ENCODE measurements around the gene IGF2BP1. TPM values are rescaled to one million over a fixed set of nuclear protein-coding genes. Genes with fewer than 3 reads are reported as not detected.
"Not testable (repeated sequence)": the region's sequence is repeated elsewhere in the genome, so short reads cannot be mapped to it uniquely, and the experiment has no call there.

The IGF2BP1 gene
- total RNA-seq, 1 experiment from 2014 or later = not detected

- no peak overlapping the region for H3K4me3 ChIP-seq (ENCODE audit: low read length)
- H3K9ac ChIP-seq (ENCODE audit: low read length) = no peak overlapping the region
- H3K4me2 ChIP-seq (ENCODE audit: low read depth, low read length, poor library complexity, severe bottlenecking) = no peak overlapping the region
- no peaks in the 10 kb centered on the region for H3K9me2 ChIP-seq (replicated peaks; ENCODE audit: insufficient read depth, low read length)
- H2AFZ ChIP-seq (ENCODE audit: low read length) = no peak overlapping the region
- no peaks in the 10 kb centered on the region for H3K36me3 ChIP-seq (ENCODE audit: insufficient read depth, low read length)
- H4K20me1 ChIP-seq (ENCODE audit: insufficient read depth, low read depth, low read length) = no peaks in the 10 kb centered on the region
- H3K4me1 ChIP-seq (ENCODE audit: low read length) = no peaks in the 10 kb centered on the region
- no peaks in the 10 kb centered on the region for H3K9me3 ChIP-seq (ENCODE audit: low read length)
- H3K79me2 ChIP-seq (ENCODE audit: low read length) = no peaks in the 10 kb centered on the region
- DNase-seq = no peak
- no peaks in the 10 kb centered on the region for H3K27me3 ChIP-seq (ENCODE audit: low read length)
- no peak overlapping the region for H3K27ac ChIP-seq (ENCODE audit: low read length)
Observed at GRCh38 chr17:49020609-49021008, 23.4 kb downstream of the IGF2BP1 start.

- no peaks in the 10 kb centered on the region for H3K79me2 ChIP-seq (ENCODE audit: low read length)
- no peak overlapping the region for H3K27ac ChIP-seq (ENCODE audit: low read length)
Observed at GRCh38 chr17:49021095-49021767, 24.0 kb downstream of the IGF2BP1 start.

GRCh38 chr17:49021768-49022103 is 24.6 kb downstream of the IGF2BP1 start:
- Histone ChIP-seq H3K9me3 (ENCODE audit: low read length) (no peaks in the 10 kb centered on the region), H3K36me3 (ENCODE audit: insufficient read depth, low read length) (no peaks in the 10 kb centered on the region), H2AFZ (ENCODE audit: low read length) (no peak overlapping the region), H4K20me1 (ENCODE audit: insufficient read depth, low read depth, low read length) (no peaks in the 10 kb centered on the region), H3K4me1 (ENCODE audit: low read length) (no peaks in the 10 kb centered on the region), H3K27me3 (ENCODE audit: low read length) (no peaks in the 10 kb centered on the region), H3K4me2 (ENCODE audit: low read depth, low read length, poor library complexity, severe bottlenecking) (no peak overlapping the region), H3K4me3 (ENCODE audit: low read length) (no peak overlapping the region), H3K9me2 (replicated peaks; ENCODE audit: insufficient read depth, low read length) (no peaks in the 10 kb centered on the region), H3K27ac (ENCODE audit: low read length) (no peak overlapping the region), H3K79me2 (ENCODE audit: low read length) (no peaks in the 10 kb centered on the region), H3K9ac (ENCODE audit: low read length) (no peak overlapping the region)
- no peak for DNase-seq

More at GRCh38 chr17:49021095-49021767, 24.0 kb downstream of the IGF2BP1 start:
- Histone ChIP-seq H3K36me3 (ENCODE audit: insufficient read depth, low read length) (no peaks in the 10 kb centered on the region), H3K4me1 (ENCODE audit: low read length) (no peaks in the 10 kb centered on the region), H3K9me3 (ENCODE audit: low read length) (no peaks in the 10 kb centered on the region), H3K9me2 (replicated peaks; ENCODE audit: insufficient read depth, low read length) (no peaks in the 10 kb centered on the region), H4K20me1 (ENCODE audit: insufficient read depth, low read depth, low read length) (no peaks in the 10 kb centered on the region), H2AFZ (ENCODE audit: low read length) (no peak overlapping the region), H3K27me3 (ENCODE audit: low read length) (no peaks in the 10 kb centered on the region), H3K9ac (ENCODE audit: low read length) (no peak overlapping the region), H3K4me3 (ENCODE audit: low read length) (no peak overlapping the region), H3K4me2 (ENCODE audit: low read depth, low read length, poor library complexity, severe bottlenecking) (no peak overlapping the region)
- DNase-seq = no peak

- Histone ChIP-seq H3K9me3 (ENCODE audit: low read length) (no peaks in the 10 kb centered on the region), H3K27me3 (ENCODE audit: low read length) (no peaks in the 10 kb centered on the region), H3K4me3 (ENCODE audit: low read length) (no peak overlapping the region), H2AFZ (ENCODE audit: low read length) (no peak overlapping the region), H3K4me2 (ENCODE audit: low read depth, low read length, poor library complexity, severe bottlenecking) (no peak overlapping the region), H3K36me3 (ENCODE audit: insufficient read depth, low read length) (no peaks in the 10 kb centered on the region), H4K20me1 (ENCODE audit: insufficient read depth, low read depth, low read length) (no peaks in the 10 kb centered on the region), H3K9ac (ENCODE audit: low read length) (no peak overlapping the region), H3K9me2 (replicated peaks; ENCODE audit: insufficient read depth, low read length) (no peaks in the 10 kb centered on the region), H3K79me2 (ENCODE audit: low read length) (no peaks in the 10 kb centered on the region), H3K27ac (ENCODE audit: low read length) (no peak overlapping the region), H3K4me1 (ENCODE audit: low read length) (no peaks in the 10 kb centered on the region)
- no peak for DNase-seq
Observed at GRCh38 chr17:49022391-49022941, 25.3 kb downstream of the IGF2BP1 start.

- Histone ChIP-seq H3K79me2 (ENCODE audit: low read length) (no peaks in the 10 kb centered on the region), H4K20me1 (ENCODE audit: insufficient read depth, low read depth, low read length) (no peaks in the 10 kb centered on the region), H3K9ac (ENCODE audit: low read length) (no peak overlapping the region), H3K9me3 (ENCODE audit: low read length) (no peaks in the 10 kb centered on the region), H3K4me2 (ENCODE audit: low read depth, low read length, poor library complexity, severe bottlenecking) (no peak overlapping the region), H2AFZ (ENCODE audit: low read length) (no peak overlapping the region), H3K9me2 (replicated peaks; ENCODE audit: insufficient read depth, low read length) (no peaks in the 10 kb centered on the region), H3K4me1 (ENCODE audit: low read length) (no peaks in the 10 kb centered on the region), H3K27me3 (ENCODE audit: low read length) (no peaks in the 10 kb centered on the region), H3K27ac (ENCODE audit: low read length) (no peak overlapping the region), H3K4me3 (ENCODE audit: low read length) (no peak overlapping the region), H3K36me3 (ENCODE audit: insufficient read depth, low read length) (no peaks in the 10 kb centered on the region)
- no peak for DNase-seq
Observed at GRCh38 chr17:49024523-49024922, 27.3 kb downstream of the IGF2BP1 start.

GRCh38 chr17:49026447-49026846 is 29.3 kb downstream of the IGF2BP1 start:
- H3K4me3 ChIP-seq (ENCODE audit: low read length); H4K20me1 ChIP-seq (ENCODE audit: insufficient read depth, low read depth, low read length); H3K79me2 ChIP-seq (ENCODE audit: low read length); DNase-seq; H3K4me1 ChIP-seq (ENCODE audit: low read length); H3K9me3 ChIP-seq (ENCODE audit: low read length); H3K9ac ChIP-seq (ENCODE audit: low read length); H3K36me3 ChIP-seq (ENCODE audit: insufficient read depth, low read length); H3K4me2 ChIP-seq (ENCODE audit: low read depth, low read length, poor library complexity, severe bottlenecking); H3K9me2 ChIP-seq (replicated peaks; ENCODE audit: insufficient read depth, low read length); H3K27me3 ChIP-seq (ENCODE audit: low read length); H2AFZ ChIP-seq (ENCODE audit: low read length); H3K27ac ChIP-seq (ENCODE audit: low read length): not testable (repeated sequence)

GRCh38 chr17:49028271-49028670 is 31.1 kb downstream of the IGF2BP1 start:
- Histone ChIP-seq H3K27me3 (ENCODE audit: low read length) (no peaks in the 10 kb centered on the region), H3K9me2 (replicated peaks; ENCODE audit: insufficient read depth, low read length) (no peaks in the 10 kb centered on the region), H3K79me2 (ENCODE audit: low read length) (no peaks in the 10 kb centered on the region), H3K36me3 (ENCODE audit: insufficient read depth, low read length) (no peaks in the 10 kb centered on the region), H2AFZ (ENCODE audit: low read length) (no peak overlapping the region), H3K27ac (ENCODE audit: low read length) (no peak overlapping the region), H3K4me2 (ENCODE audit: low read depth, low read length, poor library complexity, severe bottlenecking) (no peak overlapping the region), H4K20me1 (ENCODE audit: insufficient read depth, low read depth, low read length) (no peaks in the 10 kb centered on the region), H3K9ac (ENCODE audit: low read length) (no peak overlapping the region), H3K4me1 (ENCODE audit: low read length) (peaks cover 2% of the 10 kb centered on the region), H3K9me3 (ENCODE audit: low read length) (no peaks in the 10 kb centered on the region), H3K4me3 (ENCODE audit: low read length) (no peak overlapping the region)
- DNase-seq = no peak

GRCh38 chr17:49029801-49030200 is 32.6 kb downstream of the IGF2BP1 start:
- DNase-seq = no peak
- Histone ChIP-seq H3K27me3 (ENCODE audit: low read length) (no peaks in the 10 kb centered on the region), H3K79me2 (ENCODE audit: low read length) (no peaks in the 10 kb centered on the region), H3K27ac (ENCODE audit: low read length) (no peak overlapping the region), H3K4me2 (ENCODE audit: low read depth, low read length, poor library complexity, severe bottlenecking) (no peak overlapping the region), H3K4me3 (ENCODE audit: low read length) (no peak overlapping the region), H3K9me3 (ENCODE audit: low read length) (no peaks in the 10 kb centered on the region), H2AFZ (ENCODE audit: low read length) (no peak overlapping the region), H3K36me3 (ENCODE audit: insufficient read depth, low read length) (no peaks in the 10 kb centered on the region), H4K20me1 (ENCODE audit: insufficient read depth, low read depth, low read length) (no peaks in the 10 kb centered on the region), H3K4me1 (ENCODE audit: low read length) (peaks cover 2% of the 10 kb centered on the region), H3K9ac (ENCODE audit: low read length) (no peak overlapping the region), H3K9me2 (replicated peaks; ENCODE audit: insufficient read depth, low read length) (no peaks in the 10 kb centered on the region)

Data from Karpas-422 (cell line).